HuH-7 (cell line): Measurements from ENCODE around the gene IL19.
A peak's percentile ranks its signal among the peaks of the same experiment; 100 is the strongest.

Source experiments
- DNase-seq: peaks from one replicate; pipeline ENCODE4 v3.0.0; 2011; ENCODE audit warnings: low spot score

IL19 gene

DNA sequence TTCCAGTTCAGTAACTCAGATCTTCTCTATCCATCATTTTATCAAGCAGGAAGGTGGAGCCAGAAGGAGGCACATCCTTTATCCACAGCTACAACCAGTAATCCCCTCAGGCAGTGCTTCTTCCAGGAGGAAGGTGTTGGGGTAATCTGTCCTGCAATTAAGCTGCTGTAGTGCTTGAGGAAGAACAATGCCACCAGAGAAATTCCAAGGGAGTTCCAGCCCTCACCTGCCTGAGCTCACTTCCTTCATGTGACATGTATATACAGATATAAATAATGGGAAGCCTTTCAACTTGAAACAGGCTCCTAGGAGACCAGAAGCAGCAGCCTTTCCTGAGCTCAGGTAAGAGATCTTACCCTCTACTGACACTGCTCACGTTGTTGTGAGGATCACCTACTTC lies 92.7 kb downstream of the IL19 start:
- no peak for DNase-seq

DNA sequence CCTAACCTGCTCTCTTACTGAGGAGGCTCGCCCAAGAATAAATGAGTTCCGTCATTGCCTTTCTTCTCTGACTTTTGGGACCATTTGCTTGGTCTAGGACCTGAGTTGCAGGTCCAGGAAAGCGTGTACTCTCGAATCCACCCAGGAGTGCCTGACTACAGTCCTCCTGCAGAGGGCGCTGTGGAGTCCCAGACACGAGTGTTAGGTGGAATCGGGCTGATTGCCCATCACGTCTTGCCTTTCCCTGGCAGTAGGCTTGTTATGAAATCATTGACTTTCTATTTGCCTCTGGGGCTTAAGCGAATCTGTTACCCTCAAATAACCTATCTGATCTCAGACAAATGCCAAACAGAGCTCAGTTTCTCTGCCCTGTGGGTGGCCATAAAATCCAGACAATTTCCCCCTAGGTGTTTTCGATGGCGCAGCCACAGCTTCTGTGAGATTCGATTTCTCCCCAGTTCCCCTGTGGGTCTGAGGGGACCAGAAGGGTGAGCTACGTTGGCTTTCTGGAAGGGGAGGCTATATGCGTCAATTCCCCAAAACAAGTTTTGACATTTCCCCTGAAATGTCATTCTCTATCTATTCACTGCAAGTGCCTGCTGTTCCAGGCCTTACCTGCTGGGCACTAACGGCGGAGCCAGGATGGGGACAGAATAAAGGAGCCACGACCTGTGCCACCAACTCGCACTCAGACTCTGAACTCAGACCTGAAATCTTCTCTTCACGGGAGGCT lies 94.5 kb downstream of the IL19 start, which contains the start of gene IL20:
Gene IL20 (plus strand): TSS at position 685 of the 733 bp plus-strand sequence. CDS start 230 bp downstream, outside the sequence.
- peak; percentile 59 for DNase-seq

DNA sequence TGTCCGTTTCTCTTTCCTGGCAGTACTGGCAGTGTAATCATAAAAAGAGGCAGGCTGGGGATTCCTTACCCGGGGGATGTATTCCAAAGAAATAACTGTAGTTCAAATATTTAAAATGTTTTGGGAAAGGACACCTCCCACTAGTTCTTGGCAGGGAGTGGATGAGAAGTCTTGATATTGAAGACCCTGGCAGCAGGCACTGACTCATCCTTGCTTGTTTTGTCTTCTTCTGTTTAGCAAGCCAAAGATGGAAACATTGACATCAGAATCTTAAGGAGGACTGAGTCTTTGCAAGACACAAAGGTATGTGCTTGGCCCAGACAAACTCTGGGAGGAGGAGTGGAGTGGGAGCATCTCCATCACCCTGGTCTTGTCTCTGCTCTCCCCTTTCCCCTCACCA lies 95.5 kb downstream of the IL19 start:
- no peak for DNase-seq

DNA sequence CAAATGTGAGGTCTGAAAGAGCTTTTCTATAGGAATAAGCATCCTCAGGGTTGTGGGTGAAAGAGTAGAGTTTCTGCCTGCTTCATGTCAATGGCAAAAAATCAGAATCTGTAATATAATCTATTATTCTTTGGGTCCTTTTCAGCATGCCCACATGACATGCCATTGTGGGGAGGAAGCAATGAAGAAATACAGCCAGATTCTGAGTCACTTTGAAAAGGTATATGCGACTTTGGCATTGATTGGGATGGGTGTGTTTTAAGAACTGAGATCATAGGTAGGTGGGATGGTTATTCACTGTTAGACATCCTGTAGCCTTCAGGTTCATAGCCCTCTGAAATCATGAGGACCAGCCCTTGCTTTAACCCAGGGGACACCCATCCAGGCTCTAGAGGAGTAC lies 96.7 kb downstream of the IL19 start:
- DNase-seq, result no peak

DNA sequence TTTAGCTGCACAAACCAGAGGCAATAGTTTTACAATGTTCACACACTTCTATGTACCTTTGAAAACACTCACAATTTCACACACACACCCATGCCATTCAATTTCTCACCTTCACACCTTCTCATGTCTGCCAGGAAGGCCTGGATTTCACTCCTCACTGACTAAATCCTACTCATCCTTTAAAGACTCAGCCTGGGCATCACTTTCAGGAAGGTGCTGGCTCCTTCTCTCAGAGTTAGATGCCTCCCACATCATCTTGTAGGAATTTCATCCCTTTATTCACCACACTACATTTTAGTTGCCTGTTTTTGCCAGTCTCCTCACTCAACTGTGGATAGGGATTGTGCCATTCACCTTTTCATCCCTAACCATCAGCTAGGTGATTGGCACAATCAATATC lies 97.1 kb downstream of the IL19 start:
- no peak for DNase-seq

DNA sequence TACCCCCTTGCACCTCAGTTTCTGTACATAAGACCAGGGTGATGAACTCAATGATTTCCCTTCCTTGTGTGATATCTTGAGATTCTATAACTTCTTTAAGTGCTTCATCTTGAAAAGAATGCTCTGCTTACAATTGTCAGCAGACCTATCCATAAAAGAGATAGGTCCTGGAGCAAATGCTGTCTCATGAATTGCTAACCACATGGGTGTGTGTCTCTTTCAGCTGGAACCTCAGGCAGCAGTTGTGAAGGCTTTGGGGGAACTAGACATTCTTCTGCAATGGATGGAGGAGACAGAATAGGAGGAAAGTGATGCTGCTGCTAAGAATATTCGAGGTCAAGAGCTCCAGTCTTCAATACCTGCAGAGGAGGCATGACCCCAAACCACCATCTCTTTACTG lies 97.7 kb downstream of the IL19 start:
- DNase-seq, result no peak

DNA sequence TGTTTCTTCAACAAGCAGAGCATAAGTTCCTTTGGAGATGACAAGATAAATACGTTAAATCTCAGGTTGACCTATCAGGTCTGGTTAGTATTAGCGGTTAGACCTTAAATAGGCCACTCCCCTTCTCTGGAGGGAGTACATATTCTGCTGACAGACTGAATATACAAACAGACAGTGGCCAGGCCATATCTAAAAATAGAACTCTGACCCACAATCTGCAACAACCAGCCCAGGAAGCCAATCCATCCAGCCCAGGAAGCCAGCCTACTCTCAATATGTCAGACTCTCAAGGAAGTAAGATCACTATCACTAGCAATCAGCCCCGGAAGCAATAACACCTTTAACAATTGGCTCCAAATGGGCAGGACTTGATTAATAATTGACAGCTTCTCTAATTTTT lies 101.6 kb downstream of the IL19 start:
- no peak for DNase-seq

DNA sequence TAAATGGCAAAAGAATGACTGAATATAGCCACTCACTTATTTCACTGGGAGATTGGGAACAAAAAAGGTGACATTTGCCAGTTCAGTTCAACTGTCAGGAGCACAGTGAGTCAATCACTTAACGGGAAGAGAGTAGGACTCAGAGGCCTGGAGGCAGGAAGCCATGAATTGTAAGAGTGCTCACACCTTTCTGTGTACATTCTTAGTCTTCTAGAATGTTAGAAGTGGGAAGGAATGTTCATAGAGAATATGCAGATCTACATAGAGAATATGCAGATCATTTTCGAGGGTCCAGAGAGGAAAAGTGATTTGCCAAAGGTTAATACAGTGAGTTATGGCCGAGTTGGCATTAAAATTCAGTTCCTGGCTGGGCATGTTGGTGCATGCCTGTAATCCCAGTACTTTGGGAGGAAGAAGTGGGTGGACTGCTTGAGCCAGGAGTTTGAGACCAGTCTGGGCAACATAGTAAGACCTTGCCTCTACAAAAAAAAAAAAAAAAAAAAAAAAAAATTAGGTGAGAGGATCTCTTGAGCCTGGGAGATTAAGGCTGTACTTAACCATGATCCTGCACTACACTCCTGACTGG lies 103.1 kb downstream of the IL19 start:
- DNase-seq, result no peak

DNA sequence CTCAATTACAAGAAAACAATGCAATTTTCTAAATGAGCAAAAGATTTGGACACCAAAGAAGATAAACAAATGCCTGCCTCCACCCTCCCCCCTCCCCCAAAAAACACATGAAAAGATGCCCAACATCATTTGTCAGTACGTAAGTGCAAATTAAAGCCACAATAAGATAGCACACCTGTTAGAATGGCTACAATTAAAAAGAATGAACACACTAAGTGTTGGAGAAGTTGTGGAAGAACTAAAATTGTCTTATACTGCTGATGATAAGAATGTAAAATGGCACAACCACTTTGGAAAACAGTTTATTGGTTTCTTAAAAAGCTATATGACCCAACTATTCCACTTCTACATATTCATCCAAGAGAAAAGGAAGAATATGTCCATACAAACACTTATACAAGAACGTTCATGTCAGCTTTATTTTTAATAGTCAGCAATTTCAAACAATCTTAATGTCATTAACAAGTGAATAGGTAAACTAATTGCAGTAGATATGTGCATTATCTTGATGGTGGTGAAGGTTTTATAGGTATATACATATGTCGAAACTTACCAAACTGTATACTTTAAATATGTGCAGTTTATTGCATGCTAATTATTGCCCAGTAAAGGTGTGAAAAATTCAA lies 105.3 kb downstream of the IL19 start:
- DNase-seq, result no peak

DNA sequence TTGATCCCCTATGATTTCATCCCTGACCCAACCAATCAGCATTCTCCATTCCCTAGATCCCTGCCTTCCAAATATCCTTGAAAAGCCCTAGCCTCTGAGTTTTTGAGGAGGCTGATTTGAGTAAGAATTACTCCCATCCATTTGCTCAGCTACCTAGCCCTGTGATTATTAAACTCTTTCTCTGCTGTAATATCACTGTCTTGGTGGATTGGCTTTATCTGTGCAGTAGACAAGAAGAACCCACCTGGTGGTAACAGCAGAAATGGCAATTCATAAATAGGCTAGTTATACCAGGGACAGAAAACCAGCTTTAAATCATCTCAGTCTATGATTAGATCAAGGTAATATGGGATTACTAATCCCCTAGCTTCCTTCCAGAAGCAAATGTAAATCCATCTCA lies 107.9 kb downstream of the IL19 start:
- no peak for DNase-seq

DNA sequence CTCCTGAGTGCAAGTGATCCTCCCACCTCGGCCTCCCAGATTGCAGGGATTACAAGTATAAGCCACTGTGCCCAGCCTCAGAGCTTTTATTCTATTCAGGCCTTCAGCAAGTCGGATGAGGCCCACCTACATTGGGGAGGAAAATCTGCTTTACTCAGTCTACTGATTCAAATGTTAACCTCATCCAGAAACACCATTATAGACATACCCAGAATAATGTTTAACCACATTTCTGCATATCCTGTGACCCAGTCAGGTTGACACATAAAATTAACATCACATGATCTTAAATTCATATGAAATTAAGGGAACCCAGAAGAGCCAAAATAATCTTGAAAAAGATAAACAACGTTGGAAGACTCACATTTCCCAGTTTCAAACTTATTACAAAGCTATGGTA lies 109.7 kb downstream of the IL19 start:
- no peak for DNase-seq

DNA sequence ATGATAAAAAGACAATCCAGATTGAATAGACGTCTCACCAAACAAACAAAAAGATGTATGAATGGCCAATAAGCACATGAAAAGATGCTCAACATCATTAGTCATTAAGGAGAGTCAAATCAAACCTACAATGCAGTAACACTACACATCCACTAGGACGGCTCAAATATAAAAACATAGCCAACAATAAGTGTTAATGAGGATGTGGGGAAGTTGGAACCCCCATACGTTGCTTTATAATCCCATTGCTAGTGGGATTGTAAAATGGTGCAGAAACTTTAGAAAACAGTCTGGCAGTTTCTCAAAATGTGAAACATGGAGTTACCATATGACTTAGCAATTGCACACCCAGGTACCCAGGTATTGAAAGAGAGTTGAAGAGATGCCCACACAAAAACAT lies 112.0 kb downstream of the IL19 start:
- DNase-seq, result no peak

DNA sequence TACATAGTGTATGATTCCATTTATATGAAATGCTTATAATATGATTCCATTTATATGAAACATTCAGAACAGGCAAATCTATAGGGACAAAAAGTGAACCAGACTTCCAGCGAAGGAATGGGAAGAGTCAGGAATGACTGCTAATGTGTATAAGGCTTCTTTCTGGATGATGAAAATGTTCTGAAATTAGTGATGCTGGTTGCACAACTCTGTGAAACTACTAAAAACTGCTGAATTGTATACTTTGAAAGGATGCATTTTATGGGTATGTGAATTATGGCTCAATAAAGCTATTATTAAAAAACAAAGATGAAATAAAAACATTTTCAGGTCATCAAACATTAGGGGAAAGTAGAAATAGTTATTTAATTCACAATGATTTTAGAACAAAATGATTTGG lies 112.6 kb downstream of the IL19 start:
- no peak for DNase-seq

DNA sequence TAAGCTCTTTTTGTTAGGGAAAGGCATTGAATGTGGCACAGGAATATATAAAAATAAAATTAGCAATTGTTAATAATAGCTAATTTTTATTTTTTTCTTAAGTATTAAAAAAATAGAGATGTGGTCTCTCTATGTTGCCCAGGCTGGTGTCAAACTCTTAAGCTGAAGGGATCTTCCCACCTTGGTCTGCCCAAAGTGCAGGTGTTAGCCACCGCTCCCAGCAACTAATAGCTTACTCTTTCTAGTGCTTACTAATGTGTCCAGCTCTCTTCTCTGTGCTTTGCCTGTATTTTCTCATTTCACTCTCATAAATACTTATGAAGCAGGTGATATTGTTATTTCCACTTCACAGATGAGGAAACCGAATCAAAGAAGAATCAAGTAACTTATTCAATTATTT lies 113.3 kb downstream of the IL19 start:
- DNase-seq, result no peak

DNA sequence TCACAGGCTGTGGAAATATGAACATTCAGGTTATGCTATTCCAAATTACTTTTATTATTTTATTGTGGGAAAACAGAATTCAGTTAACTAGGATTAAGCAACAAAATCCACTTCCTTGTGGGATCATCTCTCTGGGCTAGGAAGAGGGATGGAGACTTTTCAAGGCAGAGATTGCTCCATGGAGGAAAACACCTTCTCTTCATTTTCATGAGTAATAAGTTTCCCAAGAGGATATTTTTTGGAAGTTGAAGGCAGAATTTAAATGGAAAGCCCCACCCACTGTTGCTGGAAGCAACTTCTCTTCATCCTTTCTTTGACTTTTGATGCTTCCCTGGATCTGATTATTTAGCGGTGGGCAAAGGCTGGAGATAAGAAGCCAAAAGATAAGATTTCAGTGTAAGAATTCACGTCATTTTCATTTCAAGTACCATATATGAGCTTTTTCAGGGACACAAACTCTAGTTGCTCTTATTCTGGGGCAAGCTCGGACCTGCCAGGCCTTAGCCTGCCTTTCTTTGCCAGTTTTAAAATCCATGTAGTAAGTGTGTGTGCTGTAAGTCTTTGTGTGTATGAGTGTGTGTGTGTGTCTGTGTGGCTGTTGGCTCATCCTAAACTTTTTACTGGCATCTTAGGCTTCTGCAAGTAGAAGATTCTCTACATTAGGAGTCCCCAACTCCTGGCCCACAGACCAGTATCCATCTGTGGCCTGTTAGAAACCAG lies 114.9 kb downstream of the IL19 start:
- DNase-seq, result no peak

DNA sequence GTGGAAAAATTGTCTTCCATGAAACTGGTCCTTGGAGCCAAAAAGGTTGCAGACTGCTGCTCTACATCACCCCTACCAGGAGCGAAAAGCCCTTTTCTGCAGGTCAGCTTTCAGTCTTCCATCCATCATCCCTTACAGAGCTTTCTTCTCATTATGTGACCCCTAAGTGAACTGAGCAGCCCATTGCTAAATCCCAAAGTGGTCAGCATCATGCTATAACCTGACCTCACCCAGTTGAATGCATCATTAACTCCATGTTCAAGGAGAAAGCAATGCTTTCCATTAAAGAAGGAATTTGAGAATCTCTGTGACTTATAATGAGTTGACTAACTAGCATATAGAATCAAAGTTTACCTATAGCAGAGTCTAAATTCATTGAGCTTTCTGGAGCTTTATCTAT lies 116.3 kb downstream of the IL19 start:
- no peak for DNase-seq

DNA sequence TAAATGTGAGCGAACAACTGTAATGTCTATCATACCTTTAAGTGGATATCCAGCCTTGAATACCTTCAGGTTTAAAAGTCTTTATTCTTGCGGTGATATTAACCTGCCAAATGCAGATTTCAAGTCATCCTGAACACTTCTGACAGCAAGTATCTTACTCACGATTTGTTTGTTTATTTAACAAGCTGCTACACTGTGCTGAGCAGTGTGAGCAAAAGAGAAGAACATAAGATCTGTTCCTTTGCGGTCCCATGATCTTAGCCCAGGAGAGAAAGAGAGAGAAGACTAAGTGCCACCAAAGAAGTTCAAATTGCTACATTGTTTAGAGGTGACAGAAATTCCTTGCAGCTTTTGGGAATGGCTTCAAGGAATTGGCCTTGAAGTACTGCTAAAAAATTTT lies 117.1 kb downstream of the IL19 start:
- no peak for DNase-seq

DNA sequence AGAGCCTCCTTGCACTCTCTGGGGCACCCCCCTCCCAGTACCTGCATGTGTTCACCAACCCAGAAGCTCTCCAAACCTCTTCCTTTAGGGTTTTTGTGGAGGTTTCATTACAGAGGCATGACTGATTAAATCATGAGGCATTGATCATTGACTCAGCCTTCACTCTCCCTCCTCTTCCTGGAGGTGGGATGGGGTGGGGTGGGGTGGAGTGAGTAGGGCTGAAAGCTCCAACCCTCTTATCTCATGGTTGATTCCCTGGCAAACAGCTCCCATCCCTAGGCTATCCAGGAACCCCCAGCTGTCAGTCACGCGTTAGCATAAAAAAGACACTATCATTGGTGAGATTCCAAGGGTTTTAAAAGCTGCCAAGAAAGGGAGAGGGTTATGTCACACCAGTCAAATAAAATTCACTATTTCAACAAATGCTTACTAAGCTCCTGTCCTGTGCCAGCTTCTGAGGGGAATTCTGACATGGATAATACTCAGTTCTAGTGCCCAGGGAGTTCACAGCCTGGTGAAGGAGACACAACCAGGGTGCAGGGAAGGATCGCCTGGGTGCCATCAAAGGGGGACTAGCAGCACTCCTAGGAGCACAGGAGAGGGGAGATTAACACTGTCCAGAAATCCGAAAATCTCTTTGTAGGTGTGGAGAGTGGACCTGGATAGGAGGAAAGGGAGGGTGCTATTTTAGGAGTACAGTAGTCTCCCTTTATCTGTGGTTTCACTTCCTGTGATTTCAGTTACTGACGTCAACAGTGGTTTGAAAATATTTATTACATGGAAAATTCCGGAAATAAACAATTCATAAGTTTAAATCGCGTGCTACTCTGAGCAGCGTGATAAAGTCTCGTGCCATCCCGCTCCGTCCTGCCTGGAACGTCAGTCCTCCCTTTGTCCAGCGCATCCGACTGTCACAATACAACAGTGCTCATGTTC lies 119.8 kb downstream of the IL19 start:
- no peak for DNase-seq

DNA sequence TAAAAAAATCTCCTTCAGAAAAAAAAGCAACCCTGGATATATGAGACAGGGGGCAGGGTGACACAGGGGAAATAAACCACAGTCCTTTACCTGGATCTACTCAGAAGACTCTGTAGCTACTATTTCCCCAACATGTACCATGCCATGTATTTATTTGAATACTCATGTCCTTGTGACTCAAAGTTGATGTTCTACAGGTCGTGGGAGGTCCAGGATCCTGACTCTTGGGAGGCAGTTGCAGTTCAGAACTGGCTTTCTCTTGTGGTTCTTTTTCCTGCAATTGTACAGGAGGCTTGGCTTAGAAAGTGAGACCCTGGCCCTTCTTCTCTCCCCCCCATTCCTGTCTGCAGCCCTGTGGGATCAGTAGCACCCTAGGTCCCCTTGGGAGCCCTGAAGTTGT lies 120.8 kb downstream of the IL19 start:
- no peak for DNase-seq
